Stimulated activated CD8-positive, alpha-beta memory T cell treated with anti-CD3 and anti-CD28 coated beads, Interleukin-15, amount 100 ng/mL, for 4 hours (primary cell): ENCODE measurements around the gene FCGR3A.

ENCODE experiments used
- DNase-seq, 2 donors: peaks; one replicate each; pipeline ENCODE4 v3.0.0-alpha.2; 2020; ENCODE audit warnings: low read depth in 2 of 2

The FCGR3A gene

GRCh38 chr1:161502641-161503393 lies 46.8 kb downstream of the FCGR3A start:
- DNase-seq: no peak

GRCh38 chr1:161502181-161502580 lies 47.4 kb downstream of the FCGR3A start:
- no peak for DNase-seq

GRCh38 chr1:161501234-161501633 lies 48.4 kb downstream of the FCGR3A start:
- DNase-seq: no peak

GRCh38 chr1:161499099-161500039 lies 50.2 kb downstream of the FCGR3A start:
- no peak for DNase-seq

GRCh38 chr1:161498646-161499045 lies 51.0 kb downstream of the FCGR3A start:
- DNase-seq: no peak

- no peak for DNase-seq
These were observed 51.7 kb downstream of the FCGR3A start for GRCh38 chr1:161497961-161498360.

- no peak for DNase-seq
These were observed 54.1 kb downstream of the FCGR3A start for GRCh38 chr1:161495490-161495889.

GRCh38 chr1:161494091-161494735 lies 55.4 kb downstream of the FCGR3A start:
- no peak for DNase-seq

GRCh38 chr1:161492827-161493226 lies 56.8 kb downstream of the FCGR3A start:
- DNase-seq: no peak
